ENCODE data around the gene SALL2.
A peak's percentile ranks its signal among the peaks of the same experiment; 100 is the strongest.

Gene SALL2

GRCh38 chr14:21527318-21527679 lies 1.2 kb upstream of the SALL2 start:
- DNase-seq, result no peak

DNA sequence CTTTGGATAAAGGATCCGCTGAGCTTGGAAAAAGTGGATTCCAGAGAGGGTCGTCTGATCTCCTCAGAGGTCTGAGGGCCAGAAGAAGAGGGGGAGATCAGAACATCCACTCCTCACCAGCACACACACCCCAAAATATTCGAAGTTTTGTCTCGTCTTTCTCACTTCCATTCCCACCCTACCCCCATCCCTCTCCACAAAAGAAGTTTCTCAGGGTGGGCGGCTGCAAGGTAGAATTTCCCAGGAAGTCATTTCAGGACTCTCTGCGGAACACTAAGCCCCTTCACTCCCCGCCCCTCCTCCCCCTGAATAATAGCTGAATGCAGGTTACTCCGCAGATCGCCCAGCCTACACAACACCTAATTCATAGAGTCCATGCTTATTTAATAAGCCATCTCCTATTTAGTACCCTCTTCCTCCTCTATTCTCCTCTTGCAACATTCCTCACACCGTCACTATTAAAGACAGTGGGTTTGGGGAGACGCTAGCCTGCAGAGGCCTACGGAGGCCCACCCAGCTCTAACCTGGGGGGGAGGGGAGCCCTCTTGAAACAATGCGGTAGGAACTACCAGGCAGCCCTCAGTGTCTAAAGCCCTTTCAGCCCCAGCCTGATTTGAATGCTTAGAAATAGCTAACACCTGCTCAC lies 649 bp upstream of the SALL2 start:
- DNase-seq, result no peak

DNA sequence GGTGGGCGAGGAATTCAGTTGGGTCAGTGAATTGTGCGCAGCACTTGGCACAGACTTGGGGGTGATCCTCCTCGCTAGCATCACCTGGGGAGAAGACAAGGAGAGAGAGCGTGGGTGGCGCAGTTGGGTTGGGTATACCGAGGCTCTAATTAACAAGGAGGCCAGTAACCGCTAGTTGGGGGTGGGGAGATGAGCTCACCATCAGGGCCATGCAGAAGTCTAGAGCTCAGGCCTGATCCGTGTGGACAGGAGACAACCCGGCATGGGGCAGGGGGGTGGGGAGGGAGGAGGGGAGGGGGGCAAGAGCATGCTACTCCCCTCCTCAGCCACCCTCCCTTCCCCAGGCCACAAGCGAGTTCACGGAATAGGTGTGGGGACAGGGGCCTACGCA lies 580 bp downstream of the SALL2 start:
- peak; percentile 8 for DNase-seq

DNA sequence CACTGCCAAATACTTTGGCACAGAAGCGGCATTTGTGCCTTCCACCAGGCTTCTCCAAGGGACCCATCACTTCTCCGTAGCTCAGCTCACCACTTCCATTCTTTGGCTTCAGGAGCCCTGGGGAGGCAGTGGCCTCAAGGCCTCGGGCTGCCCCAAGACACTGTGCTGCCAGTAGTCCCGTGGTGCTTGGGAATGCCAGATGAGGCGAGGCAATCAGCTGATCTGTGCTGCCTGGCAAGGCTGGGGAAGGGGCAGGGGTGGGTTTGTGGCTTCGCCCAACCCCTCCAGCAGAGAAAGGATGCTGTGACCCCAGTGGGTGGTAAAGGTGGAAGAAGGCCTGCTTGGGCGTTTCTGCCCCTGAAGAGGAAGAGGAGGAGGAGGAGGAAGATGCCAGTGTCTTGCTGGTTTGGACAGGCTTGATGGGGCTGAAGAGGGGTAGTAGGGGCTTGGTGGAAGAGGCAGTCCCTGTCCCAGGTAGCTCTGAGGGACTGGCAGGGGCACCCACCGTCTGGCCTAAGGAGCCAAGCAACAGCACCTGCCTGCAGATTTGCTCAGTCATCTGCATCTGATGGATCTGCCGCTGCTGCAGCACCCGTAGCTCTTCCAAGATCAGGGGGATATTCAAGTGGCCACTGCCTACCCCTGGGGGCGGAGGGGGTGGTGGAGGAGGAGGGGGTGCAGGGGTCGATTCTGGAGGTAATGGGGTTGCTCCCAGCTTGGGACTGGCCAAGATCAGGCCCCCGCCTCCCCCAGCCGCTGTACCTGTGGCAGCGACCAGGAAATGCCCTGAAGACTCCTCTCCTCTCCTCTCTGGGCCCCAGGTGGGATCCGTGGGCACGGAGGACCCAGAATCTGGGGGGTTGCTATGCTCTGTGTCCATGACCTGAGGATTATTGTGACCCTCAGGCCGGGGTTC lies 1.3 kb downstream of the SALL2 start:
- DNase-seq, result no peak

GRCh38 chr14:21523203-21523602 lies 2.9 kb downstream of the SALL2 start:
- DNase-seq, result no peak

DNA sequence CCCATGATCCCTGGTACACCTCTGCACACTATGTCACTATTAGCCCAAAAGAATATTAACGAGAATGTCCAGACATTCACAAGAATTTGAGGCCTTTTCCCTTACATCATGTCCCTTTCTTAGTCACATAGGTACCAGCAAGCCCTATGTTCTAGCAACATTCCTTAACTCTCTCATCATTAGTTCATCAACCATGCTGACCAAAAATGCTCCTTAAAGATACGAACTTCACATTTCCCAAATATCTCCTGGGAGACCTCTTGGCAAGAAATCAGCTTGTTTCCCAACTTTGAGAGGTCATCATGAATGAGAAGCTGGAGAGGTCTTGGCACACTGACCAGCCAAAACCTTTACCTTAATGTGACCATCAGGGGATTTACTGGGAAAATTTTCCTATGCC lies 4.6 kb downstream of the SALL2 start:
- DNase-seq, result no peak

DNA sequence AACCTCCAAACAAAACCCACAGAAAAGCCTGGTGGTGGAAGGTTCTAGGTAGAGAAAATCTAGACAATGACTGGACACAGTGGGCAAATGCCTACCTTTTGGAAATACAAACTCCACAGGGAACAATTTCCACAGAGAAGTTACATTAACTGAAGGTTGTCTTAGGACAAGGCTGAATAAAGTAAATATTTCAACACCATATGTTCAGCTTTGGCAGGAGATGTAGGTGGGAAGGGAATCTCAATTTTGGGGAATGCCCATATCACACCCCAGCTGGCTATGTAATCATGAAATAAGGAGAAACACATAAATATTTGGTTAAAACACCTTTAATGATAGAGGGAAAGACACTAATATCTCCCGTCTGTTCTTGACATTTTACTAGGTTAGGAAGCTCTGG lies 5.4 kb downstream of the SALL2 start:
- no peak for DNase-seq

GRCh38 chr14:21518725-21519124 lies 7.4 kb downstream of the SALL2 start:
- no peak for DNase-seq

DNA sequence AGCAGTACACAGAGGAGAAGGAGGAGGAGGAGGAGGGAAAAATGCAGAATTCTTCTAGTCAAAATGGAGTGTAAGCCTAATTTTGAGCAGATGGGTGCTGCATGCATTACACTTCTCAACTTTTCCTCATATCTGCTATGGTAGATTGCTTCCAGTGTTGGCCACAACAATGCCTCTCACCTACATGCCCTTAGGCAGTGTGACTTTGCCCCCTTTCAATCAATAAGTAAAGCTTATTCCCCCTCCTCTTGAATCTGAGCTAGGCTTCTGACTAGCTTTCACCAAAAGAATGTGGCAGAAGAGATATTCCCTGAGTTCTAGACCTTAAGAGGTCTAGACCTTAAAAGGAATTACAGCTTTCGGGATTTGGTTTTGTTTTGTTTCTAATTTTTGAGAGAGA lies 11.8 kb downstream of the SALL2 start:
- DNase-seq, result no peak

DNA sequence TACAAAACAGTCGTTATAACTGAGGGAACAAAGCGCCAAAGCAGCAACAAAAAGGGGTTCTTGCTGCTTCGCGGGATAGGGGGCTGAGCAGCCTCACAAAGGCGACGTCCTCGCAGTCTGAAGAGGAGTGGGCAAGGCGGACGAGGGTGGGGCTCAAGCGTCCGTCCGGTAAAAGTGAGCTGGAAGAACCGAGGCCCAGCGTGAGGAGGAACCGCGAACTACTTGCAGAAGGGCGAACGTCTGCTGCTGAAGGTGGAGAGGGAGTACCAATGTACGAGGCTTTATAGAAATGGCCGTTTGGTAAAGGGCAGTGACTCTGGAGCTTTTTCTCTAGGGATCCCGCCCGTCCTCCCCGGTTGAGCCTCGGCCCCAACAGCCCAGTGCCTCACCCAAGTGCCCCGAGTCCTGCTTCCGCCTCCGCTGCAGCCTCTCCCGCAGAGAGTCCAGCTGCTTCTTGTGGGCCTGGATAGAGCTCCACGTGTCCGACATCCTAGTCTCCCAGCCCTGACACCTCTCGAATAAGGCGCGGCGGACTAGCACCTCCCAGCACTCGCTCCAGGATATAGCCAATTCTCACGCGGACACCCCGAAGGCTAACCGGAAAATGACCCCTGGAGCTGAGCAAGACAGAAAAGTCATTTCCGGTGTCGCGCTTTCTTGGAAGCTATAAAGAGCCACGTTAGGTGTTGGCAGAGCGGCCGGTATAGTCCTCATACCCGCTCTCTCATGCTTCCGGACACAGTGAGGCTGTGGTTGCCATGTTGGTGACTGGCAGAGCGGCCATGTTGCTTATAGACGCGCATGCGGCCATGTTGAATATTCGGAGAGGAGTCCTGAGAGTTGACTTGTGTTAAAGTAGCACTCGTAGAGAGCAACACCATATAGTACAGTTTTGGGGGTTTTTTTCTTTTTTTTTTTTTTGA lies 15.2 kb downstream of the SALL2 start, which contains the start of gene METTL3:
TSS of gene METTL3 (minus strand) at position 606 of the 923 bp plus-strand sequence. CDS start at position 489, 117 bp downstream.
- DNase-seq, result peak; percentile 93

DNA sequence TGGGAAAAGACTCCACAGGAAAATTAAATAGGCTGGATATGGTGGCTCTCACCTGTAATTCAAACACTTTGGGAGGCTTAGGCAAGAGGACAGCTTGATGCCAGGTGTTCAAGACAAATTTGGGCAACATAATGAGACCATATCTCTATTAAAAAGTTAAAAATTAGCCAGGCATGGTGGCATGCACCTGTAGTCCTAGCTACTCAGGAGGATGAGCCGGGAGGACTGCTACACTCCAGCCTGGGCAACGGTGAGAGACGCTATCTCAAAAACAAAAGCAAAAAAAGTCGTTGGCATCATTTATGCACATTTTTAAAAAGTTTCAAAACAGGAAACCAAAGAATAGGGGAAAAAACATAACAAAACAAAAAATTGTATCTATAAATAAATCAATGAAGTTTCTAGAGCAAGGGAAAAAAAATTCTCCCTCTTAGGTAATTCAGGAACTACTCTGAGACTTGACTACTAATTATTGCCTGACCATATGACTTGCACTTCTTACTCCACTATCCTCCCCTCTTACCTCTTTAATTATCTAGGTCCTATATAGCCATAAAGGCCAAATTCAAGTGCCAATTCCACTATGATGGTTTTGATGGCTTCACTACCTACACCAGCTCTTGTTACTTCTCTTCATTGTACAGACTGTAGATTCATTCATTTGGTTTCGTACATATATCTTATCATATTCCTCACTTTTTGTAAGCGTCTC lies 16.6 kb downstream of the SALL2 start:
- no peak for DNase-seq

GRCh38 chr14:21506557-21506956 lies 19.6 kb downstream of the SALL2 start:
- DNase-seq, result no peak

DNA sequence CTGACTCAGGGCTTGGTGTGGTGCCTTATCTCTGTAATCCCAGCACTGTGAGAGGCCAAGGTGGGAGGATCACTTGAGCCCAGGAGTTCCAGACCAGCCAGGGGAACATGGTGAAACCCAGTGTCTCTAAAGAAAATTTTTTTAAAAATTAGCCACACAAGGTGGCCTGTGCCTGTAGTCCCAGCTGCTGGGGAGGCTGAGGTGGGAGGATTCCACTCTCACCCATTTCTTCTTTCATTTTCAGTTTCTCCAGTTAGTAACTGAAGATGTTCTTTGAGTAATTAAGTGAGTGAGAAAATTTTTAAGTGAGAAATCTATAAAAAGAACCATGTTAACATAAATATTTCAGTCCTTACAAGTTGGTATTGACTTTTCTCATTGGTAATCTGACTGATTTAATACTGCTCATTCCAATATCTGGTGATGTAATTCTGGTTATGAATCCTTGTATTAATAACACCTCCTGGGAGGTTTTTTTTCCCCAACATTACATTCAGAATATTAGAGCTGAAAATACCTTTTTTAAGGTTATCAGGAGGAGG lies 21.1 kb downstream of the SALL2 start:
- DNase-seq, result no peak

- no peak for DNase-seq
Observed at GRCh38 chr14:21503376-21503775, 22.8 kb downstream of the SALL2 start.

DNA sequence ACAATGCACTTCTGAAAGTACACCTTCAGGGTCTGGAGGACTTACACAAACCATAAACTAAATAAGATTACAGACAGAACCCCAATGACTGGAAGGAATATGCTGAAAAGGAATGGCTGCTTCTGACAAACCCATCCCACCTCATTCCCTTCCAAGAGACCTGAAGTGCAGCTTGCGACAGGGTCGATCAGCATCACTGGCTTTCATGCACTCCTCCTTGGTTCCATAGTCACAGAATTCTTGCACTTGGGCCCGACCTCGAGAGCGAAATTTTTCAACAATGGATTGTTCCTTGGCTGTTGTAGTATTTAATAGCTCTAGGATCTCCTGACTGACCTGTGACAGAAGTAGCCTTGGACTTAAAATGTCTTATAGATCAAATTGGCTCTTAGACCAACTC lies 24.6 kb downstream of the SALL2 start:
- no peak for DNase-seq

DNA sequence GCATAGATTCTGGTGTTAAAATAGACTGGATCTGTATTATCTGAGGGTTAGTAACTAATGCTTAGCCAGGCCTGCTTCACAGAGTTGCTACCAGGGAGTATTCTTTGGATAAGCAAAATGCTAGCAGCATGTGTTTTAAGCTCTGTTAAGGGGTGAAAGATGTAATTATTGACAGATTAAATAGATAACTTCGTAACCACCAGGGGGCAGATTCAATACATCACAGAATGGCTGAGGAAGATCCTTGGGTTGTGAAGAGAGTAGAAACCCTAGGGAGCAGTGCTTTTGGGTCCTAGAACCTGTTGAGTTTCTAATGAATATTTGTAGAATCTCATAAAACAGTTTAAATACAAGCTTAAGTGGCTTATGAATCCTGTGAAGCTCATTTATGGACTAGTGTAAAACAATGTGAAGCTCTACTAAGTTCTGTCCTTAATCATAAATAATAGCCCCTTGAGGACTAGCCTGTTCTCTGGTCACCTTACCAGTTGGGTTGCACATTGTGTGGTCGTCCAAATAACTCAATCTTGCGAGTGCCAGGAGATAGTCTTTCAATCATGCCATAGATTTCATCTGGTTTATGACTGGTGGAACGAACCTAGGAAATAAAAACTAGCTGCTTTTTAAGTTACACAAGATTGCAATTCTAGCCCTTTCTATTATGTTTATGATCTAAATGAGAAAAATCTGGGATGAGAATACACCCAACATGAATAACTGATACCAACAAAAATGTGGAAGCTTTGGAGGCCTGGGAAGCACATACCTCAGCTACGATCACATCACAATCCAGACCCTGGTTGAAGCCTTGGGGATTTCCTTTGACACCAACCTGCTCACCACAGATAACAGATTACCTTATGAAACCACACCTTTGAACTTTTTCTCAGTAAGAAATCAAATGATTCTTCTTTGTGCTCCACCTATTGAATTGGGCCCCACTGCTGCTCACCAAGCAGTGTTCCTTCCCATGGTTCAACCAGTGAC lies 27.3 kb downstream of the SALL2 start:
- DNase-seq, result peak; percentile 43

DNA sequence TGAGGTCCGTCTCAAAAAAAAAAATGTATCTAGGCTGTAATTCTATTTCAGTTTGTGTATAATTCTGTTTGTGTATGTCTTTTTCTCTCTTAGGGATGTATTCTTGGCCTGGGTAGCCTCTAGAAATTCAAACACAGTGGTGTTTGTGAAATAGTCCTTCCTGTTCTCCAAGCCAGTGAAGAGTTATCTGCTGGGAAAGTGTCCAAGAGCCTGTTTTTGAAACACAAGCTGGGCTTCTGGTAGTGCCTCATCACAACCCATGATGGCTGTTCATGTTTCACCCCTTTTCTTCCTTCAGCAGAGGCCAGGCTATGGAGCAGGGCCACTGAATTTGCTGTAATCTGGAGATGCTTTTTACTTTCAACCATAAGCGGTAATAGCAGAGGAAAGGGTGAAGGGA lies 29.7 kb downstream of the SALL2 start:
- no peak for DNase-seq

- DNase-seq, result no peak
Observed at GRCh38 chr14:21494902-21495762, 31.0 kb downstream of the SALL2 start.

DNA sequence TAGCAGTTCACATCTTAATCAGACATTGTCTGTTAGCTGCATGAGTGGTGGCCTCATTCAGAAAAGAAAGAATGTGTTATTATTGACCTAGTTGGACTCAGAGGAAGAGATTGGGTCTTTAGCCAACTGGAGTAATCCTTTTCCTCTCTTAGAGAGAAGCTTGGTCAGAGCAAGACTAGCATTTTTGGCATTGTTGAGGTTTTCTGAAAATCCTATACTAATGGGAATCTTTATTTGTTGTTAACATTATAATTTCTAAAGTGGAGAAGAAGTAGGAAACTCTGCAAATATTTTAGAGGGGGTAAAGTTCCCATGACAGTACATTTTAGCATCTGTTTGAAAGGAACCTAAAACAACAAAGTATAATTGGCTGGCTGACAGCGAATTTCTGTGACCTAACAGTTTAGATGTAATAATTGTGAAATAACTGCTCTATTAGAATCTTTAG lies 39.5 kb downstream of the SALL2 start:
- DNase-seq, result no peak

All from CD4-positive, alpha-beta T cell treated with Interleukin-6 for 4 hours (primary cell).